NCI-H446 treated with DMSO at 0.1 percent for 48 hours (cell line): ENCODE results near the gene FOXQ1.
"Not testable (repeated sequence)": the region's sequence is repeated elsewhere in the genome, so short reads cannot be mapped to it uniquely, and the experiment has no call there.

Experiments used
- DNase-seq: peaks from one replicate; lab custom pipeline; 2025; lab: John Stamatoyannopoulos, UW

The FOXQ1 gene

DNA sequence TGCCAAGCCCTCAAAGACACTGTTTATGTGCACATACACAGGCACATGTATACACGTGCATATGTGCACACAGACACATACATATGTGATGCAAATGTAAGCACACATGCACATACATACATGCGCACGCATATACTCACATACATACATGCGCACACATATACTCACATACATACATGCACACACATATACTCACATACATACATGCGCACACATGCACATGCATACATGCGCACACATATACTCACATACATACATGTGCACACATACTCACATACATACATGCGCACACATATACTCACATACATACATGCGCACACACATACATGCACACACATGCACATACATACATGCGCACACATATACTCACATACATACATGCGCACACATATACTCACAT, 20.5 kb upstream of the FOXQ1 start:
- DNase-seq = no peak

DNA sequence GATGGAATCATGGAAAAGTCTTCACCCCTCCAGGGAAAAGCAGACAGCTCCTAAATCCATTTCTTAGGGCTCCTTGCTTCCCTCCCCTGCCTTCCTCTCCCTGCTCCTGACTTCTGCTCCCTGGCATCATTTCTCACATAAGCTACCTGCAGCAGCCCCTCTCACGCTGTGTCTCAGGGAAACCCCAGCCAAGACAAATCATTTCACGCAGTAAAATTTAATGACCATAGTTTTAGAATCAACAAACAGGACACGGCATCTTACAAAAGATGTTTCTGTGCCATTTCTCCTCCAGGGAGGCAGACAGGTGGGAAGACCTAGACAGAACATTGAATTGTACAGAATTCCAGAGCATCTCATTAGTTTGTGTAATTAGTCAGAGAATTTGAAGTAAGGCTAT, 16.5 kb upstream of the FOXQ1 start:
- DNase-seq = no peak

DNA sequence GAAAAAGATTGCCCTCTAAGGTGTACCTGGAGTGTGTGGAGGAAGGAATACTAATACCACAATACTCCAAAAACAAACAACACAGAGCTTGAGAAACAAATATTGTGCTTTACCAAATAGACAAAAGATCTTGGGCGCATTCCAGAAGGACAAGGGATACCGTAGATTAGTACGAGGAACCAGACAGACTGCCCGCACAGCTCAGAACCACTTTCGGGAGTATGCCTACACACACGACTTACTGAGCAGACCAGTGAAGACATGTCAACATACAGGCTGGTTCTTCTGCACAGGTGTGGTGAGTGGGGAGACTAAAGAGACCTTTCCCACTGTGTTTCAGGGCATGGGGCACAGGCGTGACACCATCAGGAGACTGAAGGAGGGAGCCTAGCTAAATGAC, 15.8 kb upstream of the FOXQ1 start:
- DNase-seq = no peak

DNA sequence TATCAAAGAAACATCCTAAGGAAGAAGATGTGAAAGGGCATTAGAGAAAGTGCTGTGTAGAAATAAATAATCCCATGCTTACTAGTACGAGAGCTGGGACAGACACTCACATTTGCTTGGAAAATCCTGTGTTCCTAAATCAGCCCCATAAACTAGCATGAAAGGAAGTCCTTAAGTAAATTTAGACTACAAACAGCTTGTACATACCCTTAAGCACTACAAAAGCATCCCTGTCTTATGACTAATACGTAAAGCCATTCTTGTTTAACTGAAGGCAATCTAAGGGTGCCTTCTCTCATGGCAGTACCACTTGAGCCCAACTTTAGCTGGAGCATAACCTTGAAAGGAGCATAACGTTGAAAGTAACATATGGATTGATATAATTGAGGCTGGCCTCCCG, 15.4 kb upstream of the FOXQ1 start:
- DNase-seq = no peak

DNA sequence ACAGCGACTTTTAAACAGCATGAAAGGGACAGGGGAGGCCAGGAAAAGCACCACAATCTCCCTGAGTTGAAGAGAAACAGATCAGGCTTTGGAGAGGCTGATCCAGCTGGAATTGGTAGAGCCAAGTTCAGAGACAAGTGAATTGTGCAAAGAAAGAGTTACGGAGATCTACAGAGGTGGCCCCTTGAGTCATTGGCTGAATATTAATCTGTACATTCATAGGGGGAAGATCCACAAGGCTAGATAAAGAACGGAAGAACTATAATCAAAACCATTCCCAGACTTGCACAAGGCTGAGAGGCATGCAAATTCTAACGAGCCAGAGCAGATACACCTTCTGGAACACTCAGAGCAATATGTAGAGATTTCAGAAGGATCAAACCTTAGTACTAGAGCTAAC, 14.2 kb upstream of the FOXQ1 start:
- no peak for DNase-seq

DNA sequence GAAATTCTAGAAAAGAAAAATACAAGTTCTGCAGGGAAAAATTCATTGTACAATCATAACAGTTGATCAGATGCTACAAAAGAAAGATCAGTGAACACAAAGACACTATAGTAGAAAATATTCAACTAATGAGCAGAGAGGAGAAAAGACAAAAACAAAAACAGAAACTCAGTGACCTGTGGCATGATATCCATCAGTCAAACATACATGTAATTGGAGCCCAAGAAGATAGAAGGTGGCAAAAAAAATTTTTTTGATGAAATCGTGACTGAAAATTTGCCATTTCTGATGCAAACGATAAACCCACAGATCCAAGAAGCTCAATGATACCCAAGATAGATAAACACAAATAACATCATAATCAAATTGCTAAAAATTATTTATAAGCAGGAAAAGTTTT, 13.1 kb upstream of the FOXQ1 start:
- DNase-seq = no peak

DNA sequence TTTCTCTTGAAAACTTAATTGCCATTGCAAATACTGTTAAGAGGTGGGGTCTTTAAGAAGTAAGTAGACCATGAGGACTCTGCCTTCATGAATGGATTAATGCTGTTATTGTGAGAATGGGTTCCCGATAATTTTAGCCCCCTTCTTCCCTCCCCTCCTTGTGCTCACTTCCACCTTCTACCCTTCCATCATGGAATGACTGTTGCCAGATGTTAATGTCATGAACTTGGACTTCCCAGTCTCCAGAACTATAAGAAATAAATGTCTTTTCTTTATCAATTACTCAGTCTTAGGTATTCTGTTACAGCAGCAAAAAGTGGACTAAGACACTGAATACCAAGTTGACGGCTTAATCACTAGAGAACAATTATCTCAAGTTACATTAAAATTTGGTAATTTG, 5.8 kb upstream of the FOXQ1 start:
- no peak for DNase-seq

DNA sequence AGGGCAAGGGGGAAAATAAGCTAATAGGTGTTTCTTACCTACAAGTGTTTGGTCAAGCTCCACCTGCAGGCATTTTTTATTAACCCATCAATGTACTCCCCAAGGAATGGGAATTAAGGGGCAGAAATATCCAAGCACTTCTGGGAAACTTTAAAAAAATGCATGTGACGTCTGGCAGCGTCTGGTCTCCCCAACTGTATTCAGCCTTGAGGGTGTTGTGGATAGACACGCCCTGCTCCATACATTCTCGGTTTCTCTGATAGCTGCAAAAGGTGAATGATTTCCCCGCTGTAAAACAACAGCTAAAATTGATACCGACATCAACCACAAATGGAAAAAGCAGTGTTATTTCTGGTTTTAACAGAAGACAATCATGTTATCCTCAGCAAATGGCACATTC, 2.5 kb upstream of the FOXQ1 start:
- DNase-seq = no peak

DNA sequence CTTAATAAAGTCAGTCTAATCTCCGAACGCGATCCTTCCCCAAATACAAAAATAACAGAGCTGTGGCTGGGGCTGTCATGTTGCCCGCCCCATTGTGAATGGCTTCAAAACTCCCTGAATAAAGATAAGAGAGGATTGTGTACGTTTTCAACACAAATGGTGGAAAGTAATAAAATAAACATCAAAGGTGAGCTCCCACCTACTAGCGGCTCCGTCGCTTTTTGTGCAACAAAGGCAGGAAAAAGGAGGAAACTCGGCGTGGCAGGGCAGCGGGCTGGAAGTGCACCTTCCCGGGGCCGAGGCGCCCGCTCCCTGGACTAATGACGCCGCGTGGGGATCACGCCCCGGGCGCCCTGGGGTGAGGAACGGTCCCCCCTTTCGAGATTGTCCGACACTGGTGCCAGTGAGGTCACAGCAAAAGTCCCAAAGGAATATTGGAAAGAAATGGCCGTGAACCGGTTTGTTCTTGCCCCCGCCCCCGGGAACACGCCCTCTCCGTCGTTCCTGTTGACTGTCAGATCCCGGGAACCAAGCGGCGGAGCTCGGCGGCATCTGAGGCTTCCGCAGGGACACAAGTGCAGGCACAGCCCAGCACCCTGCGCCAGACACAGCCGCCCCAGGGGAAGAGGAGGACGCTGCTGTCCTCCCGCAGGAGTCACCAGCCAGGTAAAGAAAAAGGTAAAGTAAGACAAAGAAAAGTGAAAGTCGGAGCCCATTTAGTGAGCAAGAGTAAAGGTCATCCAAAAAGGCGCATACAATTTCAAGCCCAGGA, 1.1 kb upstream of the FOXQ1 start:
- no peak for DNase-seq

DNA sequence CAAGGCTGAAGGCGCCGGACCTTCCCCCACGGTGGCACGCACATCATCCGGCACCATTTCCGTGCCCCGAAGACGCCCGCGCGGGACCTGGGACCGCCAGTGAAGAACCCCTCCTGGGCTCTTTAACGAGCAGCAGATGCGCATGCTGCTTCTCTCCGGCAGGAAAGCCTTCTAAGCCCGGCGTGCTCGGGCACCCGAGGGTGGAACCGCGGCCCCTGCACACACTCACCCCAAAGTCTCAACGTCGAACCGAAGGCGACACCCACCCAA, 240 bp downstream of the FOXQ1 start:
- no peak for DNase-seq

DNA sequence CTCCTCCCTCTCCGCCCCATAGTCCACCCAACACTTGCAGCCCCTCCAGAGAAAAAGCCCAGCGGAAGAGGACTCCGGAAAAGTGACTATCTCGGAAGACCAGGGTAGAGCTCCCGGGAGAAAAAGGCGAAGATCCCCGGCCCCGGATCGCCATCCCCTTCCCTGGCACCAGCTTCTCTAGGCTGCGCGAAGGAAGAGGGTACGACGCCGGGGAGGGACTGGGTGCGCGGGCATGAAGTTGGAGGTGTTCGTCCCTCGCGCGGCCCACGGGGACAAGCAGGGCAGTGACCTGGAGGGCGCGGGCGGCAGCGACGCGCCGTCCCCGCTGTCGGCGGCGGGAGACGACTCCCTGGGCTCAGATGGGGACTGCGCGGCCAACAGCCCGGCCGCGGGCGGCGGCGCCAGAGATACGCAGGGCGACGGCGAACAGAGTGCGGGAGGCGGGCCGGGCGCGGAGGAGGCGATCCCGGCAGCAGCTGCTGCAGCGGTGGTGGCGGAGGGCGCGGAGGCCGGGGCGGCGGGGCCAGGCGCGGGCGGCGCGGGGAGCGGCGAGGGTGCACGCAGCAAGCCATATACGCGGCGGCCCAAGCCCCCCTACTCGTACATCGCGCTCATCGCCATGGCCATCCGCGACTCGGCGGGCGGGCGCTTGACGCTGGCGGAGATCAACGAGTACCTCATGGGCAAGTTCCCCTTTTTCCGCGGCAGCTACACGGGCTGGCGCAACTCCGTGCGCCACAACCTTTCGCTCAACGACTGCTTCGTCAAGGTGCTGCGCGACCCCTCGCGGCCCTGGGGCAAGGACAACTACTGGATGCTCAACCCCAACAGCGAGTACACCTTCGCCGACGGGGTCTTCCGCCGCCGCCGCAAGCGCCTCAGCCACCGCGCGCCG, 822 bp downstream of the FOXQ1 start:
- no peak for DNase-seq

DNA sequence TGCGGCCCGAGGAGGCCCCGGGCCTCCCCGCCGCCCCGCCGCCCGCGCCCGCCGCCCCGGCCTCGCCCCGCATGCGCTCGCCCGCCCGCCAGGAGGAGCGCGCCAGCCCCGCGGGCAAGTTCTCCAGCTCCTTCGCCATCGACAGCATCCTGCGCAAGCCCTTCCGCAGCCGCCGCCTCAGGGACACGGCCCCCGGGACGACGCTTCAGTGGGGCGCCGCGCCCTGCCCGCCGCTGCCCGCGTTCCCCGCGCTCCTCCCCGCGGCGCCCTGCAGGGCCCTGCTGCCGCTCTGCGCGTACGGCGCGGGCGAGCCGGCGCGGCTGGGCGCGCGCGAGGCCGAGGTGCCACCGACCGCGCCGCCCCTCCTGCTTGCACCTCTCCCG, 1.5 kb downstream of the FOXQ1 start:
- DNase-seq = no peak

DNA sequence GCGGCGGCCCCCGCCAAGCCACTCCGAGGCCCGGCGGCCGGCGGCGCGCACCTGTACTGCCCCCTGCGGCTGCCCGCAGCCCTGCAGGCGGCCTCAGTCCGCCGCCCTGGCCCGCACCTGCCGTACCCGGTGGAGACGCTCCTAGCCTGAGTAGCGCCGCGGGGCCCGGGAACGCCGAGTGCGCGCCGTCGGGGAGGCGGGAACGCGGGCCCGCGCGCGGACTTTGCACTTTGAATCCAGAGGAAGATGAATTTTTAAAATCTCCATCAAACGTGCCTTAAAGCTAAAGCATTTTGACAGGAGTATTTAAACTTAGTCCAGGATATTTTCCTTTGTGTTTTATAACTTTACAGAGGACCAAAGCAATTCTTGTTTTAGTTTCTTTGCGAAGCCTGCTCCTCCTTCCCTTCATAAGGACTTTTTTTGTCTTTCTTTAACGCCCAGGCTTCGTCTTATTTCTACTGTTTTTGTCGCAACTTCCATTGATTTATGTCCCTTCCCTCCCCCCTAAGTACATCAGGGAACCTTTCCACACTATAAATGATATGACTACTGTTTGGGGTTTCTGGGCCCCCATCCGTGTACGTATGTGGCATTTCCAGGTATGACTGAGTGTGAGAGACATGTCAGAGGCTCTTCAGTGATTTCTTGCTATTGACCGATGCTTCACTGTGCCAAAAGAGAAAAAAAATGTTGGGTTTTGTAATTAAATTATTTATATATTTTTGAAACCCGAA, 2.0 kb downstream of the FOXQ1 start:
- no peak for DNase-seq

DNA sequence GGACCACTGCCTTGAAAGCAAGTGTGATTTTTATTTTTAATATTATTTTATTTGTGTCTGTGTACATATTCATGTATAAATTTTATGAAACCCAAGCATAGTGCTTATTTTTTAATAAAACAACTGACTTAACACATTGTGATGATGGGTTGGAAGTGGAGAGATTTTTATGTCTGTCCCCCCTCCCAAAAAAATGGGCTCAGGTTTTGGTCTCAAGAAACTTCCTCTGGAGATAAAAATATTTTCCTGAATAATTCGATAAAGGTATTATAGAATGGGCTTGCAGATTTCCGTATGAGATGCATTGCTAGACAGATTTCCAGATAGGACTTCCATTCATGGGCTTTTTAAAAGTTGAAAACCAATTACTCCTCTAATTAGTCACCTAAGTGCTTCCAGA, 2.7 kb downstream of the FOXQ1 start:
- no peak for DNase-seq

DNA sequence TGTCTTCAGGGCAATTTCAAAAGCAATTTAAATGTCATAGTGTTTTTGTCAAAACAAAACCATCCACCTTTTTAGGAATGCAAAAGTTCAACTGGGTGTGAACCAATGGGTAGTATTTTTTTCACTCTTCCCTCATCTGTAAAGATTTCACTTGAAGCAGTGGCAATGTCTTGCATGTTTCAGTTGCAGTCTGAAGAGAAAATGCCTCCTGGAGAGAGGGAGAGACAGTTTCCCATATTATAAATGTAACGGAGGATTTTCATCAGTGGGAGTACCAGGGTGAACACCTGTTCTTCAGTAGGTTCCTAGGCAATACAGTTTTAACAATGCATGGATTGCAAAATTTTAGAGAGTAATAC, 3.3 kb downstream of the FOXQ1 start:
- DNase-seq = no peak

DNA sequence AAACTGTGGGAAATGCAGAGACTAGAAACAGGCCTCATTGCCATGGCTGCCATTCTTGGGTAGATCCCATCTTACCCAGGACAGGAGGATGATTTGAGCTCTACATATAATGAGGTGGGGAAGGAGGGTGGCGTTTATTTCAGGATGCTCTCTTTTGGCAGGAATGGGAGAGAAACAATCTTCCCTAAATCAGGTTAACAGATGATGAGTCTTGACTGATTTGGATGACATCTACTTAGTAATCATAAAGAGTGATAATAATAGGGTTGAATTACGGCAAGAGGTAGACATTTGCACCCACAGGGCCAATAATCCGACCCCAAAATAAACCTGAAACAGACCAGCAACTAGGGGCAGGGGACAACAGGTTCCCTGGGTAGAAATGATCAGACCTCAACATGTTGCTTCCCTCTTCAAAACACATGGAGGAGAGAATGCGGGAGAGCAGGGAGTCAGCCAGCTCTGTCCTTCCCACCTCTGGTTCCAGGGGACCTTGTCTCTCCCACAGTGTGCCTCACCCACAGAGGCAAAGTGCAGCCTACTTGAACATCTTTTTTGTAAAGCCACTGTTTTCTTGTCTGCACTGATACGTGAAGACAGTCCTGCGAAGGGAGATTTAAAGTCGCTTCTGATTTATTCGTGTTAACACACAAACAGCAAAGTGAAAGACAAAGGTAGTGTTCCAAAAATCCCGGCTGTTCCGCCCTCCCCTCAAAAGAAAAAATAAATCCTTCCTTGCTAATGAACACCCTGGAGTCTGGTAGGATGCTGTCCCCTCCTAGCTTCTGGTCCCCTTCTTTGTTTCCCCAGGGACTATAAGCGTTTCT, 3.9 kb downstream of the FOXQ1 start:
- DNase-seq = no peak

DNA sequence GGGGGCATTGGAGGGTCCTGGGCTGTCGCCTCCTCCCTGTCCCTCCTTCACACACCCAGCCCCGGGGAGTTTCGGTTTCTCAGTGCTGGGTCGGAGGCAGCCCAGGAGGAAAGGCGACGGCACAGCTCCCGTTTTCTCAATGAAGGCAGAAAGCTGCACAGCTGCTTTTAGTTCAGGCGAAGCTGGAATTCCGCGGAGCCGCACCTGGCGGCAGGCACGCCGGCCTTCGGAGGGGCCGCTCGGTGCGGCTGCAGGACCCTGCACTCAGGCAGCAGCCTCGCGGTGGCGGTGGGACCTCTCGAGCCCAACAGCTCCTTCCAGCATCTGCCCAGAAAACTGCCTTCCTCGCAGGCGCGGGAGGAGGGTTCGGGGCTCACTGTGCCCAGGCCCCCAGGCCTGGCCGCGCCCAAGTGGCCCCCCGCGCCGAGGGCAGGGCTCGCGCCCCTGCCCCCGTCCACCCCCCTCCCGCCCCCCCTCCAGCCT, 4.6 kb downstream of the FOXQ1 start:
- no peak for DNase-seq

DNA sequence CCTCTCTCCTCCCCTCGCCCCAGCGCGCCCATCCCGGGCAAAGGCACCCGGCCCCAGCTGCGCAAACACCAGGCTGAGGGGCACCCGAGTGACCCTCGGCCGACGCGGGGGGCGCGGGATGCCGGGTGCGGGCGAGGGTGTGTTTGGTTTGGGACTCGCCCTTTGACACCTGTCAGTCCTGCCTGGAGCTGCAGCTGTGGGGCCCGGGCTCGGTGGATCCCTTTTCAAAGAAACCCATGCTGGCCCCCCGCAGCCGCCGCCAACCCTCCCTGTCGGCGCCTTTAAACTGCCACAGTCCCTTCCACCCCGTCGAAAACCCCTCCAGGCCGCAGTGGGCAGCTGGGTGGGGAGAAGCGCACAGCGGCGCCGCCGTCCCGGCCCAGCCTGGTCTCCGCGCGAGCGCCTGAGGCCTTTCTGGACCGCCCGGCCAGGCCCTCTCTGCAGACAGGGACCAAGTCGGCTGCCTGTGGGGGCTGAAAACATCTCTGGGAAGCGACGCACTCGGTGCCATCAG, 5.5 kb downstream of the FOXQ1 start:
- DNase-seq = no peak

DNA sequence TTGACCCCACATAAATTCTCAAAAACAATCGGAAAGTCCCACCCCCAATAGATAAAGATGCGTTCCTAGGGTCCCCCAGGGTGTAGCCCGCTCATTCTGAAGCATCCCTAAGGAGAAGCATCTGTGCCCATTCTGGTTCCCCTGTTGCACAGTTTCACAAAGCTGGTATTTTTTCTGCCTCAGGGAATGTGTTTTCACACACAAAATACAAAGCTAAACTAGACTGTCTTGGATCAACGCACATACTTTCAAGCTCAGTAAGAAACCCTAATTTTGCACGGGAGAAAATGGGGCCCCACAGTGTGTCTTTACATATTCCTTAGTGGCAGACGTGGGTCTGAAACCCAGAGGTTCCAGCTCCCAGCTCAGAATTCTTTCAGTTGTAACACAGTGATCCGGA, 6.1 kb downstream of the FOXQ1 start:
- DNase-seq = no peak

DNA sequence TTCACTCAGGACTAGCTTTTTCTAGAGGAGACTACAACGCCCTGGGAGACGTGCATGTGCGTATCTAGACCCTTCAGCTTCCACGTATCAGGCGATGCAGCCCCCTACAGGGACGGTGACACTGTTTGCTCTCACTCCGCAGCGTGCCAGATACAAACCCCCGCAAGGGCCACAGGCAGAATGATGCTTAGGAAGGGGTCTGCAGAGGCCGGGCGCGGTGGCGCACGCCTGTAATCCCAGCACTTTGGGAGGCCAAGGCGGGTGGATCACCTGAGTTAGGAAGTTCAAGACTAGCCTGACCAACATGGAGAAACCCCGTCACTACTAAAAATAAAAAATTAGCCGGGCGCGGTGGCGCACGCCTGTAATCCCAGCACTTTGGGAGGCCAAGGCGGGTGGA, 6.7 kb downstream of the FOXQ1 start:
- not testable (repeated sequence) for DNase-seq

DNA sequence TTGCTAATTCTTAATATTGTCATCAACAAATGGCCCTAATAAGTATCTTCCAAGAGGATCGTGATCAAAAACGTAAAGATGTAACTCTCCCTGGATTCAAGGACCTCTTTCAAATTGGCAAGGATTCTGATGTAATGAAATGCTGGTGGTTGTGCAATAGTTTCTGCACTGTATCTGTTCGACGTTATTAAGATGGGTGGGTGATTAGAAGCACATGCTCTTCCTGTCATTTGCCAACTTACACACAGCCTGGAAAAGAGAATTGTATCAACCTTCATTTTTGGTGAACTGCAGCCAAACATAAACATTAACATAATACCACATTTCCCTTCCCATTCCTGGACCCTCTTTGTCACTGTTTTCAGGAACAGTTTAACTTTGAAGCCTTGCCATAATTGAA, 9.8 kb downstream of the FOXQ1 start:
- no peak for DNase-seq

DNA sequence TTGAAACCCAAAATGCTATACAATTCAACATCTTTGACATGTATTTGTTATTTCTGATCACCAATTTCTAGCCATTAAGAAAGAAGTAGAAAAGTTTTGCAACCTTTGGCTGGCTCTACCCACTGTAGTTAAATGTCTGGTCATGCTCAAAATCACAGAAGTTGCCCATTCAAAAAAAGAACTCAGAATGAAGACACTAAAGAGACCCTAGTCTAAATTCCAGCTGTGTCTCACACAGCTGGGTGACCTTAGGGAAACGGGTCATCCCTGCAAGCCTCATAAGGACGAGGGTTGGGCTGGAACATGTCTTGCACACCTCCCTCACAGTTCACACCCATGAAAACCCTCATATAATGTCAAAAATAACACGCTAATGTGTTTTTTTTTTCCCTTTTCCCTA, 10.3 kb downstream of the FOXQ1 start:
- DNase-seq = no peak
